COR-L47 (cell line): ENCODE measurements around the gene NENF.
"Not testable (repeated sequence)": the region's sequence is repeated elsewhere in the genome, so short reads cannot be mapped to it uniquely, and the experiment has no call there.

ENCODE experiments used
- DNase-seq: peaks from one replicate; lab custom pipeline; 2025; lab: John Stamatoyannopoulos, UW

Gene NENF

DNA sequence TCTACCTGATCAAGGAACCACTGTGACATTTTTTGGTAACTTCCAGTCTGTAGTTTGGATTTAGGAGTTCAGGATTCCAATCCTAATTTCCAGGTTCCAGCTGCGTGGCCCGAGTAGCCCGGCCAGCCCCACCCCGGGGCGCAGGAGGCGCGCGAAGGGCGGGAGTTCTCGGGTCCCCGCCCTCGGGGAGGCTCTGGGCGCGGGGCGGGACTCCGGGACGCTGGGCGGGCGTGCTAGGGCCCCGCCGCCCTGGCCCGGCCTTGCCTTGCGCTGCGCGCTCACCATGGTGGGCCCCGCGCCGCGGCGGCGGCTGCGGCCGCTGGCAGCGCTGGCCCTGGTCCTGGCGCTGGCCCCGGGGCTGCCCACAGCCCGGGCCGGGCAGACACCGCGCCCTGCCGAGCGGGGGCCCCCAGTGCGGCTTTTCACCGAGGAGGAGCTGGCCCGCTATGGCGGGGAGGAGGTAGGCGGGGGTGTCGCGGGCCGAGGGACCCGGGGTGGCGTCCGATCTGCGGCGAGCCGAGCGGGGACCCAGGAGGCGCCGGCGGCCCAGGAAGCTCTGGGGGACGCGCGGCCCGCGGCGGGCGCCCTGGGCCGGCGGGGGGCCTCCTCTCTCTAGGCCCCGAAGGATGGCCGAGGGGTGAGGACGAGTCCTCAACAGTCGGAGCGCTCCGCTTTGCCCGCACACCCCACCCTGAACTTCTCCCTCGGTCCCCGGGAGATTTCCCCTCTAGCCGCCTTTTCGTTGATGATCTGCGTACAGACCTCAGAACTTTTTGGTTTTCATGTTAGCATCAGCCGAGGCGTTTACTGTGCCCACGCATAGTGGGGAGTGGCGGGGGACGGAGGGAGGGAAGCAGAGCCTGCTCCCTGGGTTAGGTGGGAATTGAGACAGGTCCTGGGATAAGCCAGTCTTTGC is at the start of gene NENF:
Gene NENF (plus strand): TSS at position 260 of the 916 bp plus-strand sequence. CDS start 24 bp downstream, at position 284.
- DNase-seq: peak; percentile 72

- no peak for DNase-seq
Measured at GRCh38 chr1:212386029-212386428, 46.7 kb upstream of the NENF start.

DNA sequence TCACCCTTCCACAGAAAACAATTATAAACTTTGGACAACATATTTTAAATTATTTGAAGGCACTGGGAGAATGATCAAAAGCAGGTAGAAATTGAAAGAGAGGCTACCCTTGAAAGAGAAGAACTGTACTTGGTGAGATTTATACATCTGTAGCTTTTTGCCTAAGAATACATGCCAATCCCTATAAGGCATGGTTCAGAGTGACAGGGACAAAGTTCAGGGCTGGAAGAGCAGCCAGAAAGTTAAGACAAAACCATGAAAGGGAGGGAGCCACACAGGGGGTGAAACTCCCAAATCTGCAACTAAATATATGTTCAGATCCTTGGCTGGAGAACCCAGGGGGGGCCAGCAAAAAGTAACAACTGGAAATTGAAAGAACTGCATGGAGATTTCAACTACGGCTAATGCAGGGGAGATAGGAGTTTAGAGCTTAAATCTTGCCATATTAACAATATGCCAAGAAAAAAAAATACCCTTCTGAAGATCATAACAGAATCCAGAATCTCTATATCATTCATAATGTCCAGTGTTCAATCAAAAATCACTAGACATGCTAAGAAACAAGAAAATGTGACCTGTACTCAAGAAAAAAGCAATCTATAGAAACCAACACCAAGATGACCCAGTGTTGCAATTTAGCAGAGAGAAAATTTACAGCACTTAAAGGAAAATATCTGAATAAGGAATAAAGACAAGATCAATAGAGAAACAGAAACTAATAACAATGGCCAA is 43.6 kb upstream of the NENF start:
- DNase-seq: no peak

- not testable (repeated sequence) for DNase-seq
Measured at GRCh38 chr1:212395678-212396437, 36.9 kb upstream of the NENF start.

DNA sequence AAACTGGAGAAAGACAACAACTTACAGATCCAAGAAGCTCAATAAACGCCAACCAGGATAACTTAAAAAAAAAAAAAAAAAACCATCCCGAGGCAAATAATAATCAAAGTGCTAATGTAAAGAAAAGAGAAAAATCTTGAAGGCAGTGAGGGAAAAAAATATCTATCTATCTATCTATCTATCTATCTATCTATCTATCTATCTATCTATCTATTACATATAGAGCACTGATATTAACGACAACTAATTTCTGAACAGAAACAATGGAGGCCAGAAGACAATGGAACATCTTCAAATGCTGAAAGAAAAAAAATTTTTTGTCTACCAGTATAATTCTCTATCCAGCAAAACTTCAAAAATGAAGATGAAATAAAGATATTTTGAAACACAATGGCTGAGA is 36.1 kb upstream of the NENF start:
- DNase-seq: no peak

DNA sequence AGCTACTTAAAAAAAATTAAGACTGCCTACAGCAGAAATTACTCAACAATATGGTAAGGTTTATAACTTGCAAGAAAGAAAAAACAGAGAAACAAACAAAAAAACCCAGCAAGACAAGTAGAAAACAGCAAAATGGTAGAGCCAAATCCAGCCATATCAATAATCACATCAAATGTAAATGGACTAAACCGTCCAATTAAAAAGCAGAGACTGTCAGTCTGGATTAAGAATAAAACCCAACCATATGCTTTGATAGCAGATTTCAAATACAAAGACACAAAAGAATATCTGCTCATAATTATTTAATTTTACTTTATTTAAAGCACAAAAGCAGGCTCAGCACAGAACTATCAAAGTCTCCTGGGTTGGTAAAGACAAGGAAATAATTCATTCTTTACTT is 35.5 kb upstream of the NENF start:
- DNase-seq: no peak

DNA sequence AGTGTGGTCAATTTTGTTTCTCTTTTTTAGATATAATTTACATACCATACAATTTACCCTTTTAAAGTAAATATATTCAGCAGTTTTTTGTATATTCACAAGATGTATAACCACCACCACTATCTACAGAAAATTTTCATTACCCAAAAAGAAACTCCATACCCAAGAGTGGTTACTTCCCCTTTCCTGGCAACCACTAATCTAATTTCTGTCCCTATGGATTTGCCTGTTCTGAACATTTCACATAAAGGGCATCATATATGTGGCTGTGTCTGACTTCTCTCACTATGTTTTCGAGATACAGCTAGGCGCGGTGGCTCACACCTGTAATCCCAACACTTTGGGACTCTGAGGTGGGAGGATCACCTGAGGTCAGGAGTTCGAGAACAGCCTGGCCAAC is 31.7 kb upstream of the NENF start:
- DNase-seq: no peak

DNA sequence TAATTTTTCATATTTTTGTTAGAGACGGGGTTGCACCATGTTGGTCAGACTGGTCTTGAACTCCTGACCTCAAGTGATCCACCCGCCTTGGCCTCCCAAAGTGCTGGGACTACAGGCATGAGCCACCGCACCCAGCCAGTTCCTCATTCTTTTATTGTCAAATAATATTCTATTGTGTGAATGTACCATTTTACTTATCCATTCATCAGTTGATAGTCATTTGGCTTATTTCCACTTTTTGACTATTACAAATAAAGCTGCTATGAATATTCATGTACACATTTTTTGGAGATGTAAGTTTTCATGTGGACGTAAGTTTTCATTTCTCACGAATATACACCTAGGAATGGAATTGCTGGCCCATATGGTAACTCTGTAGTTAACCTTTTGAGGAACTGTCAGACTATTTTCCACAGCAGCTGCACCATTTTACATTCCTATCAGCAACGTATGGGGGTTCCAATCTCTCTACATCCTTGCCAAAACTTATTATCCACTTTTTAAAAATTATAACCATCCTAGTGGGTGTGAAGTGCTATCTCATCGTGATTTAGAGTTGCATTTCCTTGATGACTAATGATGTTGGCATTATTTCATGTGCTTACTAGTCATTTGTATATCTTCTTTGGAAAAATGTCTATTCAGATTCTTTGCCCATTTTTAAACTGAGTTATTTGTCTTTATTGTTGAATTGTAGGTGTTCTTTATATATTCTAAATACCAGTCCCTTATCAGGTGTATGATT is 30.7 kb upstream of the NENF start:
- no peak for DNase-seq

- DNase-seq: no peak
Measured at GRCh38 chr1:212402666-212403321, 29.9 kb upstream of the NENF start.

DNA sequence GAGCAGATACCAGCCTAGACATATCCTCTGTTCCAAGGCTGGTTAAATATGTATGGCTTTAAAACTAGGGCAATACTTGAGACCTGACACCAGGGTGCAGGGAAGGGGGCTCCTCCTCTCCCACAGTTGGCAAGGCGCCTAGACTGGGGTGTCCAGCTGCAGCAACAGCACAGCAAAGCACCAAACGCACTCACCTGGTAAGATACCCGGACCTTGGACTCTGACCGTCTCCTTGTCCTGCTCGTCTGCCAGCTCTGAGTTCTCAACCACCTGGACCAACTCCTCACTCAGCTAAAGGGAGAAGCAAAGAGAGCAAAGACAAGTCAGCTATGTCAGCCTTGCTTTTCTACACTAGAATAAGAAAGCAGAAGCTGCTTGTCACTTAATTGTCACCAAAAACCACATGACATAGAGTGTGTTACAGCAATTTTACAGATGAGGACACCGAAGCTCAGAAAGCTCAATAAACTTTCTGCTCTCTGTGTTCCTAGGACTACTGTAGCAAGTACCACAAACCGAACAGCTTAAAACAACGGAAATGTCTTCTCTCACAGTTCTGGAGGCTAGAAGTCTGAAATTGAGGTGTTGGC is 22.4 kb upstream of the NENF start:
- no peak for DNase-seq

GRCh38 chr1:212412374-212412773 is 20.3 kb upstream of the NENF start:
- DNase-seq: no peak

DNA sequence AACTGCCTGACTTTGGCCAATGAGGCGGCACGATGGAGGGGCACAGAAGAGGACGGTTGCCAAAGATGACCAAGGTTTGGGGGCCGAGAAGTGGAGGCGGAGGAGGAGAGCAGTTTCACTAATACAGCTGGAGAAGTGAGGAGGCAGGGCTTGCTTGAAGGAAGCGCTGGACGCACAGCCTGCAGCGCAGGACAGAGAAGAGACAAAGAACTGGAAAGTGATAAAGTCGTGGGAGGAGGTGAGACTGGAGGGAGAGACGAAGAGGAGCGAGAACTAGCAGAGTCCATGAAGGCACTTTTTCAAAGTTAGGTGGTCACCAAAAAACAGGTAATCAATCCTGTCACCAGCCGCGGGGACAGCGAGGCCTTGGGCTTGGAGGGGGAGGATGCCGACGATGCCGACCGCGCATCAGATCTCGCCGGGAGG is 18.8 kb upstream of the NENF start:
- no peak for DNase-seq

DNA sequence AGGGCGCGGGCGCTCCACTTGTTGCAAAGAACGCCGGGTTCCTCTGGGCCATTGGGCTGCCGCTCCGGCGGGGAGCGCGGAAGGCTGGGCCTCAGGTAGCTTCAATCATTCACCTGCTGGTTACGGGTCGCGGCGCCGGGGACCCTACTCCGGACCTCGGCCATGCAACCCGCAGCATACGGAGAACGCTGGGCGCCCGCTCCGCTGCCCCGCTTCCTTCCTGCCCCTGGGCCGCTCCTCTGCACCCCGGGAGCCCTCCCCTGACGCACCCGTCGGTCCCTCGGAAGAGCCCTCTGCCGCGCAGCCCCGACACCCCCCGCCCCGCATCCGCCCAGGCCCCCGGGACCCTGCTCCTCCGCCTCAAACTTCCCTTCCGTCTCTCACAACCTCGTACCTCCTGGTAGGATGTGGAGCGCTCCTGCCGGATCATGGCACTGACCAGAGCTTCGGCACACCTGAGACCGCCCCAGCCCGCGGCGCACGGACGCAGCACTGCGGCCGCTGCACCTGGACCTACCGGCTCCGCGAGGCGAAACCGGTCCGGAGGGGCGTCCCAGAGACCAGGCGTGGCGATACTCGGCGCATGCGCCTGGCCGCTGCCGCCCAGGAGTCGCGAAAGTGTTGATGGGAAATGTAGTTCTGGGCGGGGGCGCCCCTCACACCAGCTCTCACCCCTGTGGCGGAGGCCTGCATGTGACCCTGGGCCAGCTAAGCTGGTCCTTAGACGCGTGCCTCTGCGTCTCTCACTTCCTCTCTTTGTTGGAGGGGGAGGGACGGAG is 18.2 kb upstream of the NENF start, which contains the start of gene PACC1:
Gene PACC1 (minus strand): TSS at position 559 of the 779 bp plus-strand sequence. CDS start 129 bp downstream, at position 430.
- DNase-seq: peak; percentile 87

DNA sequence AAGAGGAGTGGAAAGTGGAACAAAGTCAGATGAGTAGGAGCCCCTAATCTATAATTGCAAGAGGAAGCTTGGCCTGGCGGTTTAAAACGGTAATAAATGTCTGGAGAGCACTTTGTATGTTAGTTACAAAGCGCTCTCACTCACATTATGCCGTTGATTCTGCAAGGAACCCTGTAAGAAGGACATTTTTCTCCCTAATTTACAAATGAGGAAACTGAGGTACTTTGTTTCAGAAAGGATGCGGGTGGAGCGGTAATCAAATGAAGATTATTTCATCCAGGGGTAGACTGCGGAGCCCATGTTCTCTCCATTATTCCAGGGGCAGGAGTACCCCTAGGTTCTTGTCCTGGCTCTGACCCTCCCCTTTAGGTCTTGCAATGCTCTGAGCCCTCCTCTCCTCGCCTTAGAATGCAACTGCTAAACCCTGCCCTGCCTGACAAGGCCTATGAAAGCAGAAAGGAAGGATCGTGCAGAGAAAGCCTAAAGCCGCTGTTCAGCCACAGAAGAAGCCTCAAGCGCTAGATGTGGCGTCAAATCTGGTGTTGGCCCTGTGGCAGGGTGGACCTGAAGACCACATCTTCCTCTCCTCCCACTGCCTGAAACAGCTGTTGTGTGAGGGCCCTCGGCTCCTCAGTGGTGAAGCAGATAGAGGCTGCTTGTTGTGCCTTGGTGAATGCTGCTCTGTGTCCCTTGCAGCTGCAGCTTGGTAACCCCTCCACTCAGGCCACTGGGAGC is 17.4 kb upstream of the NENF start:
- no peak for DNase-seq

- DNase-seq: no peak
Measured at GRCh38 chr1:212421165-212421564, 11.6 kb upstream of the NENF start.

- no peak for DNase-seq
Measured at GRCh38 chr1:212423879-212424278, 8.8 kb upstream of the NENF start.

- no peak for DNase-seq
Measured at GRCh38 chr1:212428496-212428895, 4.2 kb upstream of the NENF start.

DNA sequence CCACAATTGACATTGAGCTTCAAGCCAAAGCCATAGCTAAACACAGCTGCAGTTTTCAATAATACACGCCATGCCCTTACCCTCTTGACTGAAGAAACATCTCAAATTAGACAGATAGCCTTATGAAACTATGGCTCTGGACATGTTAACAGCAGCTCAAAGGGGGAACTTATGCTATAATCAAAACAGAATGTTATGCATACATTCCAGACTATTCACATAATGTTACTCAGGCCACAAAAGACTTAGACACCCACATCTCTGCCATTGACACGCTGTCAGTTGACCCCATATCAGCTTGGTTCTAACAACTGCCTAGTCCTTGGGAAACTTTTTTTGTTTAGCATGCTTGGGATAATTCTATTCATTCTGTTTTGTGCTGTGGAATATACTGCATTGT is 2.3 kb upstream of the NENF start:
- DNase-seq: no peak

GRCh38 chr1:212430955-212431394 is 1.7 kb upstream of the NENF start:
- DNase-seq: no peak
